Stomach (tissue), 4 donors: ENCODE data around the gene SCP2.

ENCODE experiments used
- EP300 ChIP-seq: sonication (generic); formaldehyde crosslinking; IDR thresholded peaks from one replicate; pipeline ENCODE4 v1.6.1; 2017; ENCODE audit warnings: antibody characterized with exemption
- POLR2A ChIP-seq, 4 donors: fragments of 450-650 bp; IDR thresholded peaks; one replicate each; pipeline ENCODE4 v1.6.1; 2016; ENCODE audit warnings: antibody characterized with exemption in 4 of 4, control low read depth in 2 of 4, mild to moderate bottlenecking in 1 of 4, moderate library complexity in 1 of 4
- POLR2AphosphoS5 ChIP-seq, 3 donors: sonication (generic); formaldehyde crosslinking; IDR thresholded peaks; one replicate each; pipeline ENCODE4 v1.6.1; 2016; ENCODE audit warnings: antibody characterized with exemption in 3 of 3
- TF ChIP-seq, protein P1 (sequence below), 7 experiments: fragments of 450-650 bp in 4 of 7; fragments of 200-600 bp in 3 of 7; sonication (generic) in 3 of 7; IDR thresholded peaks; one replicate each; pipeline ENCODE4 v1.5.1; 2016 to 2019; ENCODE audit warnings: antibody characterized with exemption in 7 of 7, control low read depth in 2 of 7, mild to moderate bottlenecking in 1 of 7

DNA sequence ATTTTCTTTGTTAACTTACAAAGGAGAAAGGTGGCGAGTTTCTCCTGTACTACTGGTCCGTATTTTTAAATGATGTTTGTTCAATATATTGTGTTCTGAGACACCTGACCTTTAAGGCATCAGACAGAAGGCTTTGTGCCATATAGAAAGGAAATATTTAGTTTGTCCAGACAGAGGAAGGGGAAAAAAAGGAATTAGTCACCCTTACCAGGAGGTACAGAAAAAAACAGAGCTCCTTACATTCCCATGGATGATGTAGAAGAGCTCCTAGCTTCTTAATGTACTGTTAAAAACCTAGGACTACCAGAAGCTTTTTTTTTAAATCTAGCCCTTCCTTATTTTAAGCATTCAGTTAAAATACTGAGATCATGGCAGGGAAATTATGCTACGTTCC is 122.5 kb downstream of the SCP2 start:
- TF ChIP-seq, protein P1, sequence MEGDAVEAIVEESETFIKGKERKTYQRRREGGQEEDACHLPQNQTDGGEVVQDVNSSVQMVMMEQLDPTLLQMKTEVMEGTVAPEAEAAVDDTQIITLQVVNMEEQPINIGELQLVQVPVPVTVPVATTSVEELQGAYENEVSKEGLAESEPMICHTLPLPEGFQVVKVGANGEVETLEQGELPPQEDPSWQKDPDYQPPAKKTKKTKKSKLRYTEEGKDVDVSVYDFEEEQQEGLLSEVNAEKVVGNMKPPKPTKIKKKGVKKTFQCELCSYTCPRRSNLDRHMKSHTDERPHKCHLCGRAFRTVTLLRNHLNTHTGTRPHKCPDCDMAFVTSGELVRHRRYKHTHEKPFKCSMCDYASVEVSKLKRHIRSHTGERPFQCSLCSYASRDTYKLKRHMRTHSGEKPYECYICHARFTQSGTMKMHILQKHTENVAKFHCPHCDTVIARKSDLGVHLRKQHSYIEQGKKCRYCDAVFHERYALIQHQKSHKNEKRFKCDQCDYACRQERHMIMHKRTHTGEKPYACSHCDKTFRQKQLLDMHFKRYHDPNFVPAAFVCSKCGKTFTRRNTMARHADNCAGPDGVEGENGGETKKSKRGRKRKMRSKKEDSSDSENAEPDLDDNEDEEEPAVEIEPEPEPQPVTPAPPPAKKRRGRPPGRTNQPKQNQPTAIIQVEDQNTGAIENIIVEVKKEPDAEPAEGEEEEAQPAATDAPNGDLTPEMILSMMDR (IDR thresholded peaks at IDR 0.05) = no peak
- TF ChIP-seq POLR2AphosphoS5 (IDR thresholded peaks at IDR 0.05) (no peak), POLR2A (IDR thresholded peaks at IDR 0.05) (no peak), EP300 (no peak)
